Mucosa of descending colon (tissue), 3 donors: ENCODE results near the gene NHP2. TPM values are rescaled to one million over a fixed set of nuclear protein-coding genes. Genes with fewer than 3 reads are reported as not detected.
A peak's percentile ranks its signal among the peaks of the same experiment; 100 is the strongest.

Source experiments
- ATAC-seq: fragments of 200-7000 bp; cut with Tn5 transposase; one replicate; pipeline ENCODE4 v1.9.1; 2020; ENCODE audit warnings: mild to moderate bottlenecking, moderate library complexity
- DNase-seq, 3 donors: peaks; one replicate each; pipeline ENCODE4 v3.0.0-alpha.2; 2020
- H3K36me3 ChIP-seq: fragments of 200-600 bp; one replicate; pipeline ENCODE4 v1.8.0; 2021; ENCODE audit warnings: low read depth, mild to moderate bottlenecking
- H3K4me1 ChIP-seq: fragments of 200-600 bp; one replicate; pipeline ENCODE4 v1.8.0; 2021; ENCODE audit warnings: low read depth, mild to moderate bottlenecking
- H3K4me3 ChIP-seq: fragments of 200-600 bp; one replicate; pipeline ENCODE4 v1.8.0; 2021; ENCODE audit warnings: mild to moderate bottlenecking
- H3K9me3 ChIP-seq: fragments of 200-600 bp; one replicate; pipeline ENCODE4 v1.8.0; 2021; ENCODE audit warnings: mild to moderate bottlenecking
- CTCF ChIP-seq: fragments of 200-600 bp; IDR thresholded peaks from one replicate; pipeline ENCODE4 v1.8.0; 2022; ENCODE audit warnings: antibody characterized with exemption, mild to moderate bottlenecking
- intact Hi-C, 2 donors: fragments of 100-400 bp; cut with DNase I in 1 of 2; cut with micrococcal nuclease in 1 of 2; formaldehyde crosslinking; loops; one replicate each; pipeline versions ENCODE4 v1.11.0 to v1.11.1; 2022; cut with DNase I, micrococcal nuclease
- total RNA-seq, 3 donors: library from RNA; stranded (reverse); fragmentation: NEBNext Ultra II Directional in 2 of 3; extraction: Animal tissue kit (Norgen Biotek cat#: 25700) in 2 of 3; gene quantifications; one replicate each; pipeline versions ENCODE4 v1.2.1 to v1.2.4, GENCODE V29; 2021 to 2023
- donor health status: DM: no; HTN: no; CAD: no; lungs with moderate emphysema.
- donor health status: DM: no; HTN: no; CAD: no.
- donor health status: DM: no; HTN: yes; CAD: no.

Gene NHP2
- total RNA-seq, 3 donors from 2014 or later = 64.8 to 90.2 (median 68.5) TPM

DNA sequence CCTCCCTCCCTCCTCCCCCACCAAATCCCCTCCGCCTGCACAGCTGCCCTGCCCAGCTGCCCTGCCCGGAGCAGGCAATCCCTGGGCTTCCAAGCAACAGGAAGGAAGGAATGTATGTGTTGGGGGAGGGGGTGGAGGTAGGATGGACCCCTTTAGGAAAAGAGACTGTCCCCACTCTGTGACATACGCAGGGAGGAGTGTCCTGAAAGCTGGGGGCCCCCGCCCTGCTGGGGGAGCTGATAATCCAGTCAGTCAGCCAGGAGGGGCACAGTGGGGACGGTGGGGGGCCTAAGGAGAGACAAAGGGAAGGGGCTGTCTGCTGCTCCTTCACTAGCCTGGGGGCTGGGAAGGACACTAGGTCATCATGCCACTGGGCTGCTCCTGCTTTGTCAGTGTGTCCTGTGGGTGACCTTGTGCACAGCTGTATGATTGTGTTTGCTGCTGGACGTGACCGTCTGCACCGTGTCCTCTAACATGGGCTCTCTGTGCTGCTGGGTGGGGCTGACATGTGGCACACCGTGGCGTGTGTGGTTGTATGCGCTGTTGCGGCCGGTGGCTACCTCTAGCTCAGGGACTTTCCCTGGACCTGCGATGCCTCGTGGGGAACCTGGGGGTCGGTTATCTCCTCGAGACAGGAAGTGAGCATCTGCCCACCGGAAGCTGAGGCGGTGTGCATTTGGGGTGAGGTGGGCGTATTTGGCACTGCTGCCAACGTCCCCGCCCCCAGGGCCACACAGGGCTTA, 37.4 kb downstream of the NHP2 start:
- H3K4me1 ChIP-seq = peaks cover 35% of the 10 kb centered on the region
- H3K36me3 ChIP-seq = no peaks in the 10 kb centered on the region
- no peak for TF ChIP-seq CTCF
- H3K9me3 ChIP-seq = no peaks in the 10 kb centered on the region
- intact Hi-C loops = no loop called here
- H3K4me3 ChIP-seq = no peak overlapping the region
- ATAC-seq = peak; percentile 3
- peak in 2 of 3 donors; percentile 24 to 82 for DNase-seq

DNA sequence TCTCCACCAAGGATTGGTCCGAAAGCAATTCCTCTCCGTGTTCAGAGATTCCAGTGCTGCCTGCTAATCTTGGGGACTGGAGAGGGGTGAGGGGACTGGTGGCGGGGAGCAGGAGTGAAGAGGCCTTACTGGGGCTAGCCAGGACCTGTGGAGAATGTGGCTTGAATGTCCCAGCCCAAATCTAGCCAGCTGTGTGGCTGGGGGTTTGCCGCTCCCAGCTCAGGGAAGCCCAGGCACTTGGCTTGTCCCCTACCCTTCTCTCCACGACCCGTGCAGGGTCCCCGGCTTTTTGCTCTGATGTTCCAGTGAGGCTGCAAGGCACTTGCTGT, 37.9 kb downstream of the NHP2 start:
- no peak for TF ChIP-seq CTCF
- intact Hi-C loops = no loop called here
- no peak for ATAC-seq

DNA sequence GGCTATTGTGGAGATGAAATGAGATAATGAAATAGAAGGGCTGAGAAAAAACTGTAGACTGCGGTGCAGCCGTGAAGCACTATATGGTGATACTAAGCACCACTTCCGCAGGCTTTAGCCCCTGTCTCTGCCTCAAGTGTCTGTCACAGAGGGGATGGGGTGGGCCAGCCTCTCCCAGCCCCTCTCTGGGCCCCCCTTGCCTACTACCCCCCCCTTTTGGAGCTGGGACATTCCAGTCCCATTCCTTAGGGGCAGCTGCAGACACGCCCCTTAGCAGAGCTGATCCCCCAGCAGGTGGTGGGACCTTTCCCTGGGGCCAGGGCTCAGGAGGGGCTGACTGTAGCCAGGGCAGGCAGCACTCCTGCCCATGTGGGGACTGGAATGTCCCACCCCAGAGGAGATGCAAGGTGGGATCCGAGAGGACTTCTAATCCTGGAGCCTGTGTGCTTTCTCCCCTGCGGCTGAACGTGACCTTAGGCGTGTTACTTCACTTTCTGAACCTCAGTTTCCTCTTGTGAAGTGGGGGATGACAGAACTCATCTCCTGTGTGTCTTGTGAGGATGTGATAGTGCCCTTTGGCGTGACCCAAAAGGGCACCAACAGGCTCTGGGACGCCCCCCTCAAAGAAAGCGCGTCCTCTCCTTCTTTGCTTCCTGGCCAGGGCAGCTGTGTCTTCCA, 38.4 kb downstream of the NHP2 start:
- intact Hi-C loops = no loop called here
- H3K4me1 ChIP-seq = peaks cover 29% of the 10 kb centered on the region
- DNase-seq (no peak), ATAC-seq (no peak)
- no peak overlapping the region for H3K4me3 ChIP-seq
- TF ChIP-seq CTCF = no peak
- H3K9me3 ChIP-seq = no peaks in the 10 kb centered on the region
- H3K36me3 ChIP-seq = no peaks in the 10 kb centered on the region

More for the DNA sequence above, 37.9 kb downstream of the NHP2 start:
- no peak for DNase-seq
- peaks cover 30% of the 10 kb centered on the region for H3K4me1 ChIP-seq
- no peaks in the 10 kb centered on the region for H3K36me3 ChIP-seq
- H3K4me3 ChIP-seq = no peak overlapping the region
- no peaks in the 10 kb centered on the region for H3K9me3 ChIP-seq

DNA sequence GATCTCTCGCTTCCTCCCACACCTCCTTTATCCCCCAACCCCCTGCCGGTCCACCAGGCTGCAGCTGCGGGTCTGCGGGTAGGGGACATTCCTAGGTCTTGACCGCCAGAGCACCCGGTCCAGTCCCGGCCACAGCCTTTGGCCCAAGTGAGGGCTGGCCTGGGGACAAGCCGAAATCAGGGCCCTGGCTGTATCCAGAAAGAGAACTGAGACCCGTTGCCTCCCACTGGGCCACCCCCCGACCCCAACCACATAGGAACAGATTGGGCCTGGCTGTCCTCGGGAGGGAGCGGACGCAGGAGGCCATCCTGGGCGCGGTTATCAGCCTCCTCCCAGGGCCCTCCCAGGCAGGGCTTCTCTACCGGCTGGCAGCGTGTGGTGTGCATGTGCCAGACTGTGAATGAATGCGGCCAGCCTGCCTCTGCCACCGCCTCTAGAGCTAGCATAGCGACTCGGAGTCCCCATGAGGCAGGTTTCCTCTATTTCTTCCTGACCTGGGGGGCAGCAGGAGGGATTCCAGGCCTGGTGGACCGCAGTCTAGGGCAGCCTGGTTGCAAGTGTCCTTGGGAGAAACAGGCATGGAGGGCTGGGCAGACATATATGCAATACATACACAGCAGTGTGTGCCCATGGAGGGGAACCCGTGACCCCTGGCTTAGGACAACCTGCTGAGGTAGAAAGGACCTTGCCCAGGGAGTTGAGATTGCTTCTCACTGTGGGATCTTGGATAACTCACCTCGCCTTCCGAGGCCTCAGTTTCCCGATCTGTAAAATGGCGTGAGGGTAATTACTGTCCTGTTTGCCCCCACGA, 39.2 kb downstream of the NHP2 start:
- DNase-seq = peak; percentile 60 to 71 (median 68)

More for the DNA sequence above, 39.2 kb downstream of the NHP2 start:
- intact Hi-C loops = no loop called here
- Histone ChIP-seq H3K4me3 (peak overlapping the region; percentile 6), H3K9me3 (no peaks in the 10 kb centered on the region), H3K4me1 (peaks cover 29% of the 10 kb centered on the region), H3K36me3 (no peaks in the 10 kb centered on the region)
- peak; percentile 63 for ATAC-seq
- no peak for TF ChIP-seq CTCF
